Measurements from ENCODE around the gene NUFIP1. TPM values are rescaled to one million over a fixed set of nuclear protein-coding genes. Genes with fewer than 3 reads are reported as not detected.

The NUFIP1 gene
- total RNA-seq, 3 donors from 2014 or later = 15.7 to 16.3 (median 16.0) TPM

- Mint-ChIP-seq H3K27me3 (ENCODE audit: low read depth) (peaks cover 2% of the 10 kb centered on the region), H3K4me1 (ENCODE audit: low read depth) (no peaks in the 10 kb centered on the region), H3K36me3 (ENCODE audit: insufficient read depth) (no peaks in the 10 kb centered on the region), H3K4me3 (no peak overlapping the region), H3K9me3 (no peaks in the 10 kb centered on the region)
- DNase-seq = no peak
- ATAC-seq = no peak
Observed at GRCh38 chr13:44895264-44895952, 93.9 kb downstream of the NUFIP1 start.

- H3K36me3 Mint-ChIP-seq (ENCODE audit: insufficient read depth) = no peaks in the 10 kb centered on the region
- no peak for DNase-seq
- no peaks in the 10 kb centered on the region for H3K9me3 Mint-ChIP-seq
- H3K4me1 Mint-ChIP-seq (ENCODE audit: low read depth) = no peaks in the 10 kb centered on the region
- no peak overlapping the region for H3K4me3 Mint-ChIP-seq
- ATAC-seq = no peak
- no peaks in the 10 kb centered on the region for H3K27me3 Mint-ChIP-seq (ENCODE audit: low read depth)
Observed at GRCh38 chr13:44894001-44894770, 95.1 kb downstream of the NUFIP1 start.

Other genes with a start within 250 kb of the NUFIP1 start
- 10 to 100 TPM; 20.5 to 22.8 (median 21.9) TPM for gene GPALPP1, start 67 bp upstream of the NUFIP1 start, total RNA-seq
- gene GTF2F2, start 131.0 kb upstream of the NUFIP1 start, total RNA-seq = 10 to 100 TPM; 34.5 to 35.9 (median 35.5) TPM
- not detected for gene KCTD4, start 211.6 kb upstream of the NUFIP1 start, total RNA-seq

Measured in activated T-cell treated with anti-CD3 and anti-CD28 coated beads, Interleukin-2, amount 50 U/mL, for 4 hours (primary cell).